Kasumi-1 (cell line): ENCODE results near the gene CEL.
A peak's percentile ranks its signal among the peaks of the same experiment; 100 is the strongest.
"Not testable (repeated sequence)": the region's sequence is repeated elsewhere in the genome, so short reads cannot be mapped to it uniquely, and the experiment has no call there.

Source experiments
- DNase-seq, 2 experiments: peaks; one replicate each; lab custom pipeline; 2025; lab: John Stamatoyannopoulos, UW

CEL gene

GRCh38 chr9:133061764-133062145, at the start of gene CEL:
CEL (plus strand) TSS chr9:133061981; CDS start chr9:133062003, 22 bp downstream.
- DNase-seq: not testable (repeated sequence)

DNA sequence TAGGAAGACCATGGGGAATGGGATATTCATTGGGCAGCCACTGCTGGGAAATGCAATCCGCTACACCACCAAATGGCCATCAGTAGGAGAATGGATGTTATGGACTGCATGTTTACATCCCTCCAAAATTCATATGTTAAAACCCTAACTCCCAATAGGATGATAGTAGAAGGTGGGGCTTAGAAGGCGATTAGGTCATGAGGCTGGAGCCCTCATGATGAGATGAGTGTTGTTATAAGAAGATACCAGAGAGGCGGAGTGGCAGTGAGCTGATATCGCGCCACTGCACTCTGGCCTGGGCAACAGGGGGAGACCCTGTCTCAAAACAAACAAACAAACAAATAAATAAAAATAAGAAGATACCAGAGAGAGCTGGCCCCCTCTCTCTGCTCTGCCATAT, 47.1 kb upstream of the CEL start:
- DNase-seq: no peak

DNA sequence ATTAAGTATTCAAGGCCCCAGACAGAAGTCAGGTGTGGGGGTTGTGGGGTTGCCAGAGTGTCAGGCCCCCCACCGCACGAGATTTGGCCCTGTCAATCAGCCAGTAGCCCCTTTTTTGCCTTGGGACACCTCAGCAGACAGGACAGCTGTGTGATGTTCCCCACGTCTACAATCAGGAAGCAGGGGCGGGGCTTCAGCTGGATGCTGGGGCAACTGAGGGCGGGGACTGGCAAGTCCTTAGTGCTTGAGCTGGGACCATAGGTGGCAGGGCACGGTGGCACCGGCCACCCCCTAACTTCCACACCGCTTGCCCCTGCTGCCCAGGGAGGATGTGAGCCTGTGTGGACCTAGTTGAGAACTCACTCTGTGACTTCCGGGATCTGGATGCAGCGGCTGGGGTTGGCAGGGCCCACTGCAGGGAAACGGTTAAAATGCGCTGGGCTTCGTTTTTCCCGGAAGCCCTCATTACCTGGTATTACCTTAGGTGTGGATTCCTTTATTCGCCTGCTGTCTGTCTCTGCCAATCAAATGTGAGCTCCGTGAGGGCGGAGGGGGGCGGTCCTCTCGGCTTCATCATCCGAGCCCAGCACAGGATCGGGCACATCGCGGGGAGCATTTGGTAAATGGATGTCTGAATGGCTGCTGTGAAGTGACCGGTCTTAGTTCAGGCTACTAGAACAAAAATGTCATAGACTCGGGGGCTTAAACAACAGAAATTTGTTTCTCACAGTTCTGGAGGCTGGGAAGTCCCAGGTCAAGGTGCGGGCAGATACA, 38.5 kb upstream of the CEL start:
- peak; percentile 15 to 38 for DNase-seq

- no peak for DNase-seq
These were observed 35.4 kb upstream of the CEL start for GRCh38 chr9:133026426-133026825.

- DNase-seq: no peak
These were observed 34.6 kb upstream of the CEL start for GRCh38 chr9:133027134-133027533.

GRCh38 chr9:133028221-133028620, 33.6 kb upstream of the CEL start:
- no peak for DNase-seq

DNA sequence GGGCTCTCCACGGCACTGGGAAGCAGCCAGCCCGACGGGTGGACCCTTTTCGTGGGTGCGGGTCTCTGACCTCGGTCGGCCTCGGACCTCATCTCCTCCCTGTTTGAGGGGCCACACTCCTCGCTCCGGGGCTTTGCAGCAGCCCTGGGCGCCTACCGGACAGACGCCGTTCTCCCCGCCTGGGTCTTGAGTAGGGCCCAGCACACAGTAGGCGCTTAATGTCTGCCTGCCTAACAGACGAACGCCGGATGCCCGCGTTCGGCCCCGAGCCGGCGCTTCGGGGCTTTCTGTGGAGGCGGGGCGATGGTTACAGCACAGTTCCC, 31.8 kb upstream of the CEL start:
- DNase-seq: no peak

DNA sequence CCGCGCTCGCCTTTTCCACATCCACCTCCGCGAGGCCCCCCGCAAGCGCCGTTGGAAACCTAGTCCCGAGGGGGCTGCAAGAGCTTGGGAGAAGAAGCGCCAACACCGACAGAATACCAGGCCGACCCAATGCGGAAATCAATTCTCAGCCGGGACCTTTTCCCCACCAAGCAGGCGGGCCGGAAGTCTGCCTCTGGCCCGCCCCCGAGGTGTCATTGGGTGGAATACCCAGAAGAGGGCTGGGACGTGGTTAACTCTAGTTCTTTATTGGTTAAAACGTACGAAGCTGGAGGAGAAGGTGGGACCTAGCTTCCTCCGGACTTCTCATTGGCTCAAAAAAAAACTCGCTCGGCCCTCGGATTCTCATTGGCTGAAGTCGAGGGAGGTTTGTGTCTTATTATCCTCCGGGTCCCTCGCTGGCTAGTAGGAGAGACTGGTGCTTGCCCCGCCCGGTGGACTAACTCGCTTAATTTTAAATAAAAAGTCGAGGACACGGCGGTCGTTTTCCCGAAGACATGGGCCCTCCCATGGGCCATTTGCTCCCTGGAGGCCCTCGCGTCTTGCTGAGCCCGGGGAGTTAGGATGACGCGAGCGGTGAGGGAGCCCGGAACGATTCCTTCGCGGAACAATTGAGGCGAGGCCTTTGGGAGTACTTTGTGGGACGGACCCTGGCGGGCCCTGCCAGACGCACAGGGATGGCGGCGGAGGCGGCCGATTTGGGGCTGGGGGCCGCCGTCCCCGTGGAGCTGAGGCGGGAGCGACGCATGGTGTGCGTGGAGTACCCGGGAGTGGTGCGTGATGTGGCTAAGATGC, 31.3 kb upstream of the CEL start, which contains the start of gene GTF3C5:
Gene GTF3C5 (plus strand): TSS at position 681 of the 813 bp plus-strand sequence. CDS start 15 bp downstream, at position 696.
- DNase-seq: peak; percentile 100

DNA sequence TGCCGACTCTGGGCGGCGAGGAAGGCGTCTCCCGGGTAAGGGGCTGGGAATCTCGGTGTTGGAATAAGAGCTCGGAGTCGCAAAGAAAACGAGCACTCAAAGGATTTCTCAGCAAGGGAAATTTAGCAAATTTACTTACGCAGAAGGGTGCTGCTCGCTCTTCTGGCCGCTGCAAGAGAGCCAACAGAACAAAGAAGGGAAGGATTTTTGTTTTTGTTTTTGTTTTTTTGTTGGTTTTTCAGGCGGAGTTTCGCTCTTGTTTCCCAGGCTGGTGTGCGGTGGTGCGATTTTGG, 30.7 kb upstream of the CEL start:
- DNase-seq: no peak

DNA sequence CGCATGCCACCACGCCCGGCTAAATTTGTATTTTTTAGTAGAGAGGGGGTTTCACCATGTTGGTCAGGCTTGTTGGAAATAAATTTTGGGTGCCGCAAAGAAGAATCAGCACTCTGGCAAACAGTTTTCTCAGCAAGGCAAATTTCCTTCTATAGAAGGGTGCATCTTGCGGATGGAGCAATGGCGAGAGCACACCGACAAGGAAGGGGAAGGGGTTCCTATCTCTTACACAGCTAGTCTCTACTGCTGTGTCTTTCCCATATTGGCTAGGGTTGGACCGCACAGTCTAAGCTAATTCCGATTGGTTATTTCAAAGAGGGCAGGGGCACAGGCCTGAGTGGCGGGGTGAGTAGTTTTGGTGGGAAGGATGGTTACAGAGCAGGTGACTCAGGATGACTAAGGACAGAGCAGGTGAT, 30.3 kb upstream of the CEL start:
- peak; percentile 20 for DNase-seq

GRCh38 chr9:133032171-133032570, 29.6 kb upstream of the CEL start:
- peak; percentile 60 to 64 for DNase-seq

- no peak for DNase-seq
These were observed 26.1 kb upstream of the CEL start for GRCh38 chr9:133035669-133036068.

- peak; percentile 83 to 88 for DNase-seq
These were observed 23.8 kb upstream of the CEL start for GRCh38 chr9:133037775-133038515.

DNA sequence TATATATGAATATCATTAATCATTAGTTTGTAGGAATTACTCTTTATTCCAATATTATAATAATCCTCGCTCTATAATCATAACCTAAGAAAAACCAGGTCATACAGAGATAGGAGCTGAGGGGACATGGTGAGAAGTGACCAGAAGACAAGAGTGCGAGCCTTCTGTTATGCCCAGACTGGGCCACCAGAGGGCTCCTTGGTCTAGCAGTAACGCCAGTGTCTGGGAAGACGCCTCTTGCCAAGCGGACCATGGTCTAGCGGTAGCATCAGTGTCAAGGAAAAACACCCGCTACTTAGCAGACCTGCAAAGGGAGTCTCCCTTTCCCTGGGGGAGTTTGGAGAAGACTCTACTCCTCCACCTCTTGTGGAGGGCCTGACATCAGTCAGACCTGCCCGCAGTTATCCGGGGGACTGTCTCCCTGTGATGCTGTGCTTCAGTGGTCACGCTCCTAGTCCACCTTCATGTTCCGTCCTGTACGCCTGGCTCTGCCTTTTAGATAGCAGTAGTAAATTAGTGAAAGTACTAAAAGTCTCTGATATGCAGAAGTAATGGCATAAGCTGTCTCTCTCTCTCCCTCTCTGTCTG, 20.8 kb upstream of the CEL start:
- peak; percentile 27 to 29 for DNase-seq

DNA sequence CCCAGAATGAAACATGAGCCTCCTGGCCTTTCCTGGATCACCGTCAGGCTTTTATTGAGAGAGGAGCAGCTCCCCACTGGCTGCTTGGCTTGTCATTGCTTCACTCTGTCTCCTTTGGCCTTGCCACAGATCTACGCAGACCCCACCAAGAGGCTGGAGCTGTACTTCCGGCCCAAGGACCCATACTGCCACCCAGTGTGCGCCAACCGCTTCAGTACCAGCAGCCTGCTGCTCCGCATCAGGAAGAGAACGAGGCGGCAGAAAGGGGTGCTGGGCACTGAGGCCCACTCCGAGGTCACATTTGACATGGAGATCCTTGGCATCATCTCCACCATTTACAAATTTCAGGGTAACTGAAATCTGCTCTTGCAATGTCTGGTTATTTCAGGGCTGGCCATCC, 19.8 kb upstream of the CEL start:
- DNase-seq: no peak

DNA sequence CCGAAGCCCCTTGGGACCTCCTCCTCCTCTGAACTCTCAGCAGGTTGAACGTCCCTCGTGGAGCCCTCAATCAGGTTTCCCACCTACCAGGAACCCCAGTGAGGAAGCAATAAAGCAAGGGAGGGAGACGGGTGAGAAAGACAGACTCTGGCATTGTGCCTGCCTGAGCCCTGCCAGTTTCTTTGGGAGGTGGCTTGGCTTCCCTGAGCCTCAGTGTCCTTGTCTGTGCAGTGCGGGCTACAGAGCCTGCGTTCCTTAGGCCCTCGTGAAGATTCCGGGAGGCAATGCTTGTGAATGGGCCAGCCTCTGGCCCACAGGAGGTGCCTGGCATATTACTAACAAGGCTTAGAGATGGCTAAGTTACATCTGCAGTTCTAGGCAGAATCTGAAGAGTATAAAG, 19.1 kb upstream of the CEL start:
- DNase-seq: no peak

DNA sequence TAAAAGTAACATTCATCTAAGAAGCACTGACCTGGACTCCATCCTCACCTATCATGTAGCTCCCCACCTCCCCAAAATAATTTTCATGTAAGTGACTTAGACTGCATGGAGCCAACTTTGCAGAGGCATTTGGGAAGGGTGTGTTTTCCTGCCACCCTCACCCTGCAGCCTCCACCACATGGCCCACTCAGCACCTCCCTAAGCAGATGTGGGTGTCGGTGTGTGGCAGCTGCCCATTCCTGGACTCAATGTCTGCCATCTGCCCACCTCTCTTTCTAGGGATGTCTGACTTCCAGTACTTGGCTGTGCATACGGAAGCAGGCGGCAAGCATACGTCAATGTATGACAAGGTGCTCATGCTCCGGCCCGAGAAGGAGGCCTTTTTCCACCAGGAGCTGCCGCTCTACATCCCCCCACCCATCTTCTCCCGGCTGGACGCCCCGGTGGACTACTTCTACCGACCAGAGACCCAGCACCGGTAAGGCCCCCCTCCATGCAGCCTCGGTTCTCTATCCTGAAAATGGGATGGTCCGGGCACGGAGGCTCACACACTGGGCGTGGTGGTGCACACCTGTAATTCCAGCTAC, 18.2 kb upstream of the CEL start:
- no peak for DNase-seq

- no peak for DNase-seq
These were observed 17.7 kb upstream of the CEL start for GRCh38 chr9:133044125-133044524.

DNA sequence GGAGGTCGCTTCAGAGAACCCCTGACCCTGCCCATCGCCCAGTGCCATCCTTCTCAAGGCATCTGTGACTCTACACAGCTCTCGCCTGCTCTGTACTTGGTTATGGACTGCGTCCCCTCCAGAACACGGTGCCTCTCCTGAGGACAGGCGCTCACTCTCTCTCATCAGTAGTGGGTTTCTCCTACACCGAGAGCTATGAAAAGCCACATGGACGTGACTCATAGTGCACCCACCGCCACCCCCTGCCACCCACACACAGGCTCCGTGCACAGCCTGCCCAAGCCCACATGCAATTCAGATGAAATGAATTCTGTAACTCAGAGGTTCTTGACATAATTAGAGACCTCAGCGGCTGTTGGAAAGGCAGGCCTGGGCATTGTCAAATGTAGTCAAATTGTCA, 17.1 kb upstream of the CEL start:
- no peak for DNase-seq

DNA sequence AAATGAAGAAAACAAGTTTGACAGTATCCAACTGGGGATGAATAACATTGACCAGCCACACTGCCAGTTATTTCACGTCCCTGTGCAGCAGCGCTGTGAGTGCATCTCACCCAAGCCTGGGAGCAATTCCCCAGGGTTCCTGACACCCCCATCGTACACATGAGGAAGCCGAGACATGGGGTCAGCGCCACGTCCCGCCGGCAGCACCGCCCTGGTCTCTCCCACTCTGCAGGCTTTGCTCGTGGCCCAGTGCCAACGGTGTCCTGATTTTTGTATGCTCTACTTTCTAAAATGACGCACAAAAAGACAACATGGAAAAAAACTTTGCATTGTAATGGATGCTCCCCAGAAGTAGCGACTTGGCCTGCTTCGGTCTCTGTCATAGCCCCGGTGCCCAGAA, 16.6 kb upstream of the CEL start:
- DNase-seq: no peak

DNA sequence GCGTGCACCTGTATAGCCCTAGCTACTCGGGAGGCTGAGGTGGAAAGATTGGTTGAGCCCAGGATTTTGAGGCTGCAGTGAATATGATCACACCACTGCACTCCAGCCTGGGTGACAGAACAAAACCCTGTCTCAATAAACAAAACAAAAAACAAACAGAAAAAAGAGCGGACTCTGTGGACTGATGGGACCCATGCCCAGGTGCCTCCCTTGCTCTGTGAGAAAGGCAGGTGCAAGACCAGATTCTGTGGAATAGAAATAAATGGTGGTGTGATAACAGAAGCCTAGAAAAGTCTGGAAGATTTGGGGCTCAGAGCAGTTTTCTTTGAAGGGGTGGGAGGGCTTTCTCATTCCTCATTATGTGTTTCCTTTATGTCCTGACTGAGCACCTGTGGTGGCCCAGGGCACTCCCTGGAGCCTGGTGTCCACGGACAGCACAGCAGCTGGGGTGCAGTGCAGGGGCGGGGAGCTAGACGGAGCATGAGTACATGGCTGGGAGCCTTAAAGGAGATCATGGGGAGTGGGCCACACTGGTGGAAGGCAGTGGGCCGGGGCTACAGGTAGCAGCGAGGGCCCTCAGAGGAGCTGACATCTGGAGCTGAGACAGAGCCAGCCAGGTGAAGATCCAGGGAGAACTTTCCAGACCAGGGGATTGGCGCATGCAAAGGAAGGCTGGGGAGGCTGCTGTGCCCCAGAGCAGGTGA, 15.4 kb upstream of the CEL start:
- no peak for DNase-seq

GRCh38 chr9:133046900-133047295, 14.9 kb upstream of the CEL start:
- DNase-seq: no peak
